ENCODE measurements around the gene MRPL44.

MRPL44 gene

DNA sequence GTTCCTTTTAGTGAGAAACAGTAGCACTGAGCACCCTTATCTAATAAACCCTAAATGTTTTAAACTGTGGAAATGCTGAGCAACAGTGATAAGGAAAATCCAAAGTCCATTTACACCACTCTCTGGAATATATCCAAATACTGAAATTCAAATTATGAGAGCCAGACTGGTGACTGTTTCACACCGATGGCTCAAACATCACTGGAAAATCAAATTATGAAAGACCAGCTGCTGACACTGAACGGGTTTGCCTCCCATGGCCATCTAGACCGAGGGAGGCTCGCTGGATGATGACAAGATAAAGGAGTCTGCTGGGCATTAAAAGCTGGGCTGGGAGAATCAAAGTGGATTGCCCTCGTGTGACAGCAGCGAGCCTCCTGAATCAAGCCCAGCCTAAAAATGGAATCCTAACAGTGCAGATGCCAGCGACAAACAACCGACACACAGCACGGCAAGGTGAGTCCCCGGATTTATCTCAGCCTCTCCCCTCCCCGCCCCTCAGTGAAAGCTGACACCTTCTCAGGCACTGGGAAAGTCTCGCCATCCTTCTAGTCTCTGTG is 51.5 kb downstream of the MRPL44 start:
- DNase-seq (ENCODE audit: low read depth in 2 of 2): no peak

DNA sequence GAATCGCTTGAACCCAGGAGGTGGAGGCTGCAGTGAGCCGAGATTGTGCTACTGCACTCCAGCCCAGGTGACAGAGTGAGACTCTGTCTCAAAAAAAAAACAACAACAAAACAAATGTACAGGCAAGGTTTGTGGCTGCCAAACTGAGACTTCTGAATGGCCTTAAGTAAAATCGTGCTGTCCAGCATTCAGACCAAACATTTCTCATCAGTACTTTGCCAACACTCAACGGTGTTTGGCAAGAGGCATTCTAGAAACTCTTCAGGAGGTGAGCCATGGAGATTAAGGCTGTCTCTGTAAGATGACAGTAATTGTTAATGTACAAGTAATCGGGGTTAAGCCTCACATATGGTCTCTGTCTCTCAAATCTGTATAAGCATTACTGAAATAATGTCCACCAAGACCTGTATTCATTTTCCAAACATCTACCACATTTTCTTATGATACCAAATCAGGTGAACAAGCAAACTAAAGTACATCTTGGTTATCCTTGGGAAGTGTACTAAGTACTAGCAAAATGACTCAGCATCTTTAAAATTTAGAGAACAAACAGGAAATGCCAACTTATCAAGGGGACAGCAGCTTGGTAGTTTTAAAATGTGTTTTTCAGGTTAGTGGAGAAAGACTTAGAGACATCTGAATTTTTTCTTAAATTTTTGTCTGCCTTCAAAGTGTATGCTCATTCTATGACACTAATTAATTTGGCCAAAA is 52.5 kb downstream of the MRPL44 start:
- no peak for DNase-seq (ENCODE audit: low read depth in 2 of 2)

DNA sequence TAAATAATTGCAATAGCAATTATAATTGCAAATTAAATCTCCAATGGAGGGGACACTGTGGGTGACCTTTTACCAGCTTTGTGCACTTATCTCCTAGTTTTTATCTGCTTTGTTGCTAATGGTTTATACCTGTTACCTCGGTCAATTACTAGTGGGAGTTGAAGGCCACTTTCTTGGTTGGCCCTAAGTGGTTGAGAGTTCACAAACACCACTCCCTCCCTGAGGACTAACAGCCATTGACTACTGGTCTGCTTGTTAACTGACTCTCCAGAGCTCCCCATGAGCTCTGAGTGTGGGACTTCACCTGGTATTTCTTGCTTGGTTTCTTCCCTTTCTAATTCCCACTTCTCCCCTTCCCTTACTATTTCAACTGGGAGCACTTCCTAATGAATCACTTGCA is 54.6 kb downstream of the MRPL44 start:
- DNase-seq (ENCODE audit: low read depth in 2 of 2): no peak

DNA sequence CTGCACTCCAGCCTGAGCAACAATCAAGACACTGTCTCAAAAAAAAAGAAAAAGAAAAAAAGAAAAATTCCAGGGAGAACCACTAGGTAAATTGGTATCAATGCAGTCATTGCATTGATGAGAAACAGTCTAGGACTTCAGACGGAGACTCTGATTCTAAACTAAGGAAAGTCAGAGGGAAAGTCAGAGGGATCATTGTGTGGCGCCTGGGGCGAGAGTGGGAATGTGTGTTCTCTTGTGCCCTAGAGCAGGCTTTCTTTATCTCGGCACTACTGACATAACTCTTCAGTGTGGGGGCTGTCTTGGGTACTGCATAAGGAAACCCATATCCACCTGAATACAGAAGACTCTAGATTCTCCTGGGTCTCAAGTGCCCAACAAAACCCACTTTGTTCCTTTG is 57.1 kb downstream of the MRPL44 start:
- no peak for DNase-seq (ENCODE audit: low read depth in 2 of 2)

DNA sequence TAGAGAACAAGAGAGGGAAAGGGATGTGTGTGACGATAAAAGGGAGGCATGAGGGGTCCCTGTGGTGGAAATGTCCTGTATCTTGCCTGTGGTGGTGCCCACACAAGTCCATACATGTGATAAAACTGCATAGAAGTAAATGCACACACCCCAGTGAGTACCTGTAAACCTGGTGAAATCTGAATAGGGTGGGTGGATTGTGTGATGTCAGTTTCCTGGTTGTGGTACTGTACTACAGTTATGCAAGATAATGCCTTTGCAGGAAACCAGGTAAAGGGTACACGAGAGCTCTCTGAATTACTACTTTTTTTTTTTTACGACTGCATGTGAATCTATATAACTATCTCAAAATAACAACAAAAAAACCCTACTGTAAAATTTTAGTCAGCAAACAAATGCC is 59.7 kb downstream of the MRPL44 start:
- no peak for DNase-seq (ENCODE audit: low read depth in 2 of 2)

Measured in stimulated activated CD4-positive, alpha-beta T cell treated with anti-CD3 and anti-CD28 coated beads, Interleukin-12 subunit alpha, Interleukin-12 subunit beta, amount 100 ng/mL, for 24 hours (primary cell).